Muscle layer of duodenum (tissue), 2 donors: ENCODE data around the gene ARHGAP8.

Source experiments
- H3K27ac ChIP-seq: one replicate; pipeline ENCODE4 v1.7.0; 2013; ENCODE audit warnings: mild to moderate bottlenecking, low read length
- H3K27me3 ChIP-seq: one replicate; pipeline ENCODE4 v1.7.0; 2013; ENCODE audit warnings: low read depth, mild to moderate bottlenecking, control low read depth, low read length
- H3K36me3 ChIP-seq, 2 donors: one replicate each; pipeline ENCODE4 v1.7.0; 2013; ENCODE audit warnings: low read length in 2 of 2, control low read depth in 1 of 2, mild to moderate bottlenecking in 1 of 2; ENCODE audit not compliant: insufficient read depth in 2 of 2, control insufficient read depth in 1 of 2
- H3K4me1 ChIP-seq, 2 donors: one replicate each; pipeline ENCODE4 v1.7.0; 2013; ENCODE audit warnings: low read length in 2 of 2, mild to moderate bottlenecking in 2 of 2, control low read depth in 1 of 2, moderate library complexity in 1 of 2; ENCODE audit not compliant: insufficient read depth in 2 of 2, control insufficient read depth in 1 of 2
- H3K4me3 ChIP-seq, 2 donors: one replicate each; pipeline ENCODE4 v1.7.0; 2013; ENCODE audit warnings: low read length in 2 of 2, low read depth in 1 of 2, mild to moderate bottlenecking in 1 of 2
- H3K9me3 ChIP-seq, 2 donors: one replicate each; pipeline ENCODE4 v1.7.0; 2013; ENCODE audit warnings: low read length in 2 of 2, control low read depth in 1 of 2, mild to moderate bottlenecking in 1 of 2; ENCODE audit not compliant: control insufficient read depth in 1 of 2
- donor health status: healthy.

ARHGAP8 gene

GRCh38 chr22:44813416-44813815 lies 61.0 kb downstream of the ARHGAP8 start:
- no peaks in the 10 kb centered on the region for H3K4me1 ChIP-seq
- H3K27ac ChIP-seq, result no peak overlapping the region
- peaks cover 0 to 3% of the 10 kb centered on the region in 2 donors for H3K9me3 ChIP-seq
- H3K36me3 ChIP-seq, result no peaks in the 10 kb centered on the region
- H3K4me3 ChIP-seq, result no peak overlapping the region
- H3K27me3 ChIP-seq, result no peaks in the 10 kb centered on the region

- H3K4me3 ChIP-seq, result no peak overlapping the region
Observed at GRCh38 chr22:44814266-44815098, 62.1 kb downstream of the ARHGAP8 start.

GRCh38 chr22:44815099-44816070 lies 63.0 kb downstream of the ARHGAP8 start:
- H3K27ac ChIP-seq, result no peak overlapping the region
- H3K4me3 ChIP-seq, result no peak overlapping the region
- H3K4me1 ChIP-seq, result peaks cover 0 to under 1% of the 10 kb centered on the region in 2 donors
- H3K9me3 ChIP-seq, result peaks cover 0 to 3% of the 10 kb centered on the region in 2 donors
- H3K27me3 ChIP-seq, result no peaks in the 10 kb centered on the region
- no peaks in the 10 kb centered on the region for H3K36me3 ChIP-seq

More at GRCh38 chr22:44814266-44815098, 62.1 kb downstream of the ARHGAP8 start:
- Histone ChIP-seq H3K9me3 (peaks cover 0 to 3% of the 10 kb centered on the region in 2 donors), H3K36me3 (no peaks in the 10 kb centered on the region), H3K27ac (no peak overlapping the region), H3K27me3 (no peaks in the 10 kb centered on the region), H3K4me1 (no peaks in the 10 kb centered on the region)

- no peaks in the 10 kb centered on the region for H3K36me3 ChIP-seq
- H3K4me1 ChIP-seq, result peaks cover 0 to 5% of the 10 kb centered on the region in 2 donors
- no peak overlapping the region for H3K27ac ChIP-seq
- no peak overlapping the region for H3K4me3 ChIP-seq
- peaks cover 0 to 3% of the 10 kb centered on the region in 2 donors for H3K9me3 ChIP-seq
- no peaks in the 10 kb centered on the region for H3K27me3 ChIP-seq
Observed at GRCh38 chr22:44816141-44816540, 63.8 kb downstream of the ARHGAP8 start.

GRCh38 chr22:44818727-44819126 lies 66.4 kb downstream of the ARHGAP8 start:
- no peaks in the 10 kb centered on the region for H3K36me3 ChIP-seq
- no peak overlapping the region for H3K4me3 ChIP-seq
- H3K4me1 ChIP-seq, result peaks cover 0 to 5% of the 10 kb centered on the region in 2 donors
- H3K27me3 ChIP-seq, result no peaks in the 10 kb centered on the region
- H3K27ac ChIP-seq, result no peak overlapping the region
- H3K9me3 ChIP-seq, result no peaks in the 10 kb centered on the region

GRCh38 chr22:44819966-44820631 lies 67.7 kb downstream of the ARHGAP8 start:
- H3K27me3 ChIP-seq, result no peaks in the 10 kb centered on the region
- H3K4me3 ChIP-seq, result no peak overlapping the region
- H3K27ac ChIP-seq, result no peak overlapping the region
- no peaks in the 10 kb centered on the region for H3K36me3 ChIP-seq
- no peaks in the 10 kb centered on the region for H3K9me3 ChIP-seq
- peaks cover 0 to 5% of the 10 kb centered on the region in 2 donors for H3K4me1 ChIP-seq

- Histone ChIP-seq H3K36me3 (no peaks in the 10 kb centered on the region), H3K27ac (no peak overlapping the region), H3K4me1 (peaks cover 0 to 5% of the 10 kb centered on the region in 2 donors), H3K9me3 (no peaks in the 10 kb centered on the region), H3K27me3 (no peaks in the 10 kb centered on the region), H3K4me3 (no peak overlapping the region)
Observed at GRCh38 chr22:44821741-44822475, 69.5 kb downstream of the ARHGAP8 start.

GRCh38 chr22:44822534-44822933 lies 70.2 kb downstream of the ARHGAP8 start:
- H3K36me3 ChIP-seq, result no peaks in the 10 kb centered on the region
- H3K4me3 ChIP-seq, result no peak overlapping the region
- H3K27ac ChIP-seq, result no peak overlapping the region
- H3K4me1 ChIP-seq, result peaks cover 0 to 5% of the 10 kb centered on the region in 2 donors
- no peaks in the 10 kb centered on the region for H3K9me3 ChIP-seq
- no peaks in the 10 kb centered on the region for H3K27me3 ChIP-seq

GRCh38 chr22:44823396-44823795 lies 71.0 kb downstream of the ARHGAP8 start:
- H3K4me1 ChIP-seq, result peaks cover 0 to 5% of the 10 kb centered on the region in 2 donors
- no peaks in the 10 kb centered on the region for H3K9me3 ChIP-seq
- H3K36me3 ChIP-seq, result no peaks in the 10 kb centered on the region
- H3K4me3 ChIP-seq, result no peak overlapping the region
- no peak overlapping the region for H3K27ac ChIP-seq
- no peaks in the 10 kb centered on the region for H3K27me3 ChIP-seq

- Histone ChIP-seq H3K27ac (no peak overlapping the region), H3K27me3 (no peaks in the 10 kb centered on the region), H3K4me1 (peaks cover 0 to 5% of the 10 kb centered on the region in 2 donors), H3K36me3 (no peaks in the 10 kb centered on the region), H3K9me3 (no peaks in the 10 kb centered on the region), H3K4me3 (no peak overlapping the region)
Observed at GRCh38 chr22:44823806-44824205, 71.4 kb downstream of the ARHGAP8 start.
